HepG2 (cell line): ENCODE data around the gene TM2D1. TPM values are rescaled to one million over a fixed set of nuclear protein-coding genes. Genes with fewer than 3 reads are reported as not detected.

Experiments
- CREM ChIP-seq, 2 experiments: sonication (generic) in 1 of 2; formaldehyde crosslinking in 1 of 2; IDR thresholded peaks; 2 replicates each; pipeline versions ENCODE4 v1.4.0 to v1.6.1; 2016 to 2020; ENCODE audit warnings: antibody characterized with exemption in 1 of 2, mild to moderate bottlenecking in 1 of 2, missing genetic modification reagents in 1 of 2
- HOXA3 ChIP-seq: sonication (generic); formaldehyde crosslinking; IDR thresholded peaks from 2 replicates; pipeline ENCODE4 v1.5.0; 2020; ENCODE audit warnings: missing genetic modification reagents
- MIER3 ChIP-seq: IDR thresholded peaks from 2 replicates; pipeline ENCODE4 v1.6.1; 2016; ENCODE audit warnings: missing compliant biosample characterization, borderline replicate concordance
- MYNN ChIP-seq: sonication (generic); formaldehyde crosslinking; IDR thresholded peaks from 2 replicates; pipeline ENCODE4 v1.4.0; 2020; ENCODE audit warnings: mild to moderate bottlenecking, low read depth, missing genetic modification reagents
- THAP11 ChIP-seq: IDR thresholded peaks from 2 replicates; pipeline ENCODE4 v1.6.1; 2016; ENCODE audit warnings: missing biosample characterization, missing genetic modification reagents
- XRCC5 ChIP-seq: fragments of 200-400 bp; formaldehyde crosslinking; optimal IDR thresholded peaks from 2 replicates; pipeline ENCODE3; 2017; ENCODE audit warnings: mild to moderate bottlenecking, low read length
- ZFP36L2 ChIP-seq: sonication (generic); formaldehyde crosslinking; IDR thresholded peaks from 2 replicates; pipeline ENCODE4 v1.4.0; 2020; ENCODE audit warnings: missing genetic modification reagents
- ZNF101 ChIP-seq: sonication (generic); formaldehyde crosslinking; IDR thresholded peaks from 2 replicates; pipeline ENCODE4 v1.4.0; 2020; ENCODE audit warnings: mild to moderate bottlenecking, low read depth, missing genetic modification reagents, borderline replicate concordance
- ZNF264 ChIP-seq: sonication (generic); formaldehyde crosslinking; IDR thresholded peaks from 2 replicates; pipeline ENCODE4 v1.4.0; 2020; ENCODE audit warnings: missing genetic modification reagents
- ZNF343 ChIP-seq: sonication (generic); formaldehyde crosslinking; IDR thresholded peaks from 2 replicates; pipeline ENCODE4 v1.4.0; 2020; ENCODE audit warnings: mild to moderate bottlenecking, missing genetic modification reagents
- ZNF468 ChIP-seq: sonication (generic); formaldehyde crosslinking; IDR thresholded peaks from 2 replicates; pipeline ENCODE4 v1.8.0; 2022; ENCODE audit warnings: mild to moderate bottlenecking, moderate library complexity, missing genetic modification reagents
- ZNF530 ChIP-seq: sonication (generic); formaldehyde crosslinking; IDR thresholded peaks from 2 replicates; pipeline ENCODE4 v1.5.0; 2020; ENCODE audit warnings: low read depth, mild to moderate bottlenecking, missing genetic modification reagents
- ZNF550 ChIP-seq: sonication (generic); formaldehyde crosslinking; IDR thresholded peaks from 2 replicates; pipeline ENCODE4 v1.4.0; 2020; ENCODE audit warnings: mild to moderate bottlenecking, missing genetic modification reagents, borderline replicate concordance
- ZNF737 ChIP-seq: sonication (generic); formaldehyde crosslinking; IDR thresholded peaks from 2 replicates; pipeline ENCODE4 v1.5.0; 2020; ENCODE audit warnings: missing genetic modification reagents, mild to moderate bottlenecking, borderline replicate concordance
- ZNF776 ChIP-seq: sonication (generic); formaldehyde crosslinking; IDR thresholded peaks from 2 replicates; pipeline ENCODE4 v1.4.0; 2020; ENCODE audit warnings: mild to moderate bottlenecking, missing genetic modification reagents
- ZNF790 ChIP-seq: sonication (generic); formaldehyde crosslinking; IDR thresholded peaks from 2 replicates; pipeline ENCODE4 v1.8.0; 2022; ENCODE audit warnings: missing genetic modification reagents, mild to moderate bottlenecking, borderline replicate concordance
- ZNF879 ChIP-seq: sonication (generic); formaldehyde crosslinking; IDR thresholded peaks from 2 replicates; pipeline ENCODE4 v1.8.1; 2023; ENCODE audit warnings: missing genetic modification reagents
- ZSCAN9 ChIP-seq: IDR thresholded peaks from 2 replicates; pipeline ENCODE4 v1.6.1; 2016; ENCODE audit warnings: borderline replicate concordance
- polyA plus RNA-seq, 8 experiments: library from polyadenylated mRNA; depleted of rRNA in 3 of 8; stranded (reverse) in 7 of 8; unstranded in 1 of 8; fragments of >200 nt; fragmentation: Illumina TruSeq in 4 of 8; extraction: Trizol in 4 of 8; gene quantifications; 2 replicates each; pipeline versions ENCODE4 v1.2.1 to v1.2.3, GENCODE V29; 2011 to 2016; ENCODE audit warnings: low read depth in 4 of 8, missing spikeins in 1 of 8, mixed read lengths in 1 of 8; ENCODE audit not compliant: insufficient read depth in 1 of 8
- total RNA-seq, 5 experiments: library from RNA; depleted of rRNA; stranded (reverse); fragments of >200 nt; fragmentation: Illumina TruSeq; extraction: Trizol; gene quantifications; 2 replicates each; pipeline ENCODE4 v1.2.3, GENCODE V29; 2016; ENCODE audit warnings: low read depth in 1 of 5
- TF ChIP-seq, protein P1 (sequence below), 2 experiments: sonication (generic) in 1 of 2; formaldehyde crosslinking in 1 of 2; IDR thresholded peaks; 2 replicates each; pipeline versions ENCODE4 v1.4.0 to v1.6.1; 2016 to 2020; ENCODE audit warnings: borderline replicate concordance in 1 of 2, low read depth in 1 of 2, mild to moderate bottlenecking in 1 of 2, missing genetic modification reagents in 1 of 2
- TF ChIP-seq, protein P2 (sequence below): sonication (generic); formaldehyde crosslinking; IDR thresholded peaks from 2 replicates; pipeline ENCODE4 v1.5.0; 2020; ENCODE audit warnings: missing genetic modification reagents
- TF ChIP-seq, protein P3 (sequence below): sonication (generic); formaldehyde crosslinking; IDR thresholded peaks from 2 replicates; pipeline ENCODE4 v1.4.0; 2020; ENCODE audit warnings: missing genetic modification reagents, mild to moderate bottlenecking, borderline replicate concordance

The TM2D1 gene
- total and polyA plus RNA-seq, 2 of the 13 experiments (the other 11 are each of a cell fraction or from before 2014, with no cell fraction given), result 26.6 to 49.0 TPM

DNA sequence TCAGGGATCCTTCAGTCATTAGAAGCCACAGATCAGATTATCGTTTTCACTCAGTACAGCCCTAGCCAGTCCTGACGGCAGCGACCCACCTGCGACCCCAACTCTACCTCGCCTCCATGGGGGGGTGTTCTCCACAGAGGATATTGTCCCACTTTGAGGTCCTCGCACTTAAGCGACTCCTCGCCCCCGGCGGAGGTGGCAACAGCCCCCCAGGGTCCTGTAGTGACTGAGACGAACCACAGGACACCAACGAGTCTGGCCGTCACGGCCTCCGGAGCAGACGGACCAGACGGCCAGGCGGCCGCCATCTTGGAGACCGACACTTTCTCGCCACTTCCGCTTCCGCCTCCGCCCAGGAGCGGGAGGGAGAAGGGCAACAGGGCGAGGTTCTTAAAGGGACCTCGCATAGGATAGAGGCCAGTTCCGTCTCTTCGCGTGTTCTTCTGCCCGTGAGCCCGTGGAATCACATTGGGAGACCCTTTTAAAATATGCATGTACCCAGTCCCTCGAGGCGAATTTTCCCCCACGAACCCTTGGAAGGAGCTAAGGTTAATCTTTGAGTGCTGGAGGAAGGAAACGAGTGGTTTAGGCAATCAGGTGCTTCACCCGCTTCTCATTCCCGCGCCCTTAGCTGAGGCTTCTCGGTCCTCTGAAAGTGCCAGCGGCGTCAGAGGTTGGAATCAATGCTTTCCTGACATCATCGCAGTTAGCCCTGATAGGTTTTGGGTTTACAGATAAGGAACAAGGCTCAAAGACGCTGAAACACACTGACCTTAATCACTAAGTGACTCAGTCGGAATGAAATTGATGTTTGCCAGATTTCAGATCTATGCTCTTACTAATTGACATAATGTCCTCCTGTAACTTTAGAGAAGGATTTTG lies at the start of gene TM2D1 (continued):
- TF ChIP-seq ZNF530, result no peak
- peak; percentile 88; the same call in 1 of the 2 replicates for TF ChIP-seq ZNF550 (CRISPR knock-in tag)
- TF ChIP-seq, protein P1, sequence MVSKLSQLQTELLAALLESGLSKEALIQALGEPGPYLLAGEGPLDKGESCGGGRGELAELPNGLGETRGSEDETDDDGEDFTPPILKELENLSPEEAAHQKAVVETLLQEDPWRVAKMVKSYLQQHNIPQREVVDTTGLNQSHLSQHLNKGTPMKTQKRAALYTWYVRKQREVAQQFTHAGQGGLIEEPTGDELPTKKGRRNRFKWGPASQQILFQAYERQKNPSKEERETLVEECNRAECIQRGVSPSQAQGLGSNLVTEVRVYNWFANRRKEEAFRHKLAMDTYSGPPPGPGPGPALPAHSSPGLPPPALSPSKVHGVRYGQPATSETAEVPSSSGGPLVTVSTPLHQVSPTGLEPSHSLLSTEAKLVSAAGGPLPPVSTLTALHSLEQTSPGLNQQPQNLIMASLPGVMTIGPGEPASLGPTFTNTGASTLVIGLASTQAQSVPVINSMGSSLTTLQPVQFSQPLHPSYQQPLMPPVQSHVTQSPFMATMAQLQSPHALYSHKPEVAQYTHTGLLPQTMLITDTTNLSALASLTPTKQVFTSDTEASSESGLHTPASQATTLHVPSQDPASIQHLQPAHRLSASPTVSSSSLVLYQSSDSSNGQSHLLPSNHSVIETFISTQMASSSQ (IDR thresholded peaks at IDR 0.05; ENCODE audit: low read depth), result no peak
- TF ChIP-seq, protein P1 (CRISPR knock-in tag; IDR thresholded peaks at IDR 0.05; ENCODE audit: borderline replicate concordance), result peak; percentile 61; the same call in 1 of the 2 replicates
- peak; percentile 78 for TF ChIP-seq CREM (IDR thresholded peaks at IDR 0.05)
- no peak for TF ChIP-seq CREM (CRISPR knock-in tag; IDR thresholded peaks at IDR 0.05)
- peak; percentile 94 for TF ChIP-seq ZNF776 (CRISPR knock-in tag)
- TF ChIP-seq ZNF101 (CRISPR knock-in tag), result no peak
- 0 out of 2 replicates have a peak, but pooled peaks have one; percentile 77 for TF ChIP-seq ZFP36L2 (CRISPR knock-in tag)
- TF ChIP-seq, protein P2, sequence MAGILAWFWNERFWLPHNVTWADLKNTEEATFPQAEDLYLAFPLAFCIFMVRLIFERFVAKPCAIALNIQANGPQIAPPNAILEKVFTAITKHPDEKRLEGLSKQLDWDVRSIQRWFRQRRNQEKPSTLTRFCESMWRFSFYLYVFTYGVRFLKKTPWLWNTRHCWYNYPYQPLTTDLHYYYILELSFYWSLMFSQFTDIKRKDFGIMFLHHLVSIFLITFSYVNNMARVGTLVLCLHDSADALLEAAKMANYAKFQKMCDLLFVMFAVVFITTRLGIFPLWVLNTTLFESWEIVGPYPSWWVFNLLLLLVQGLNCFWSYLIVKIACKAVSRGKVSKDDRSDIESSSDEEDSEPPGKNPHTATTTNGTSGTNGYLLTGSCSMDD (CRISPR knock-in tag), result no peak
- TF ChIP-seq, protein P3, sequence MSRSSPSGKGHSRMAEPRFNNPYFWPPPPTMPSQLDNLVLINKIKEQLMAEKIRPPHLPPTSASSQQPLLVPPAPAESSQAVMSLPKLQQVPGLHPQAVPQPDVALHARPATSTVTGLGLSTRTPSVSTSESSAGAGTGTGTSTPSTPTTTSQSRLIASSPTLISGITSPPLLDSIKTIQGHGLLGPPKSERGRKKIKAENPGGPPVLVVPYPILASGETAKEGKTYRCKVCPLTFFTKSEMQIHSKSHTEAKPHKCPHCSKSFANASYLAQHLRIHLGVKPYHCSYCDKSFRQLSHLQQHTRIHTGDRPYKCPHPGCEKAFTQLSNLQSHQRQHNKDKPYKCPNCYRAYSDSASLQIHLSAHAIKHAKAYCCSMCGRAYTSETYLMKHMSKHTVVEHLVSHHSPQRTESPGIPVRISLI, result peak; percentile 43; the same call in 1 of the 2 replicates
- peak; percentile 90 for TF ChIP-seq THAP11 (CRISPR knock-in tag)
- no peak for TF ChIP-seq ZNF879 (CRISPR knock-in tag)
- no peak for TF ChIP-seq ZNF737 (CRISPR knock-in tag)
- TF ChIP-seq XRCC5, result peak; percentile 47
- no peak for TF ChIP-seq ZNF264 (CRISPR knock-in tag)
- TF ChIP-seq ZNF343 (CRISPR knock-in tag), result peak; percentile 39; the same call in 1 of the 2 replicates
- TF ChIP-seq MYNN (CRISPR knock-in tag), result no peak
- TF ChIP-seq ZSCAN9, result peak; percentile 83
- TF ChIP-seq ZNF468 (CRISPR knock-in tag), result 0 out of 2 replicates have a peak, but pooled peaks have one; percentile 70
- TF ChIP-seq MIER3 (CRISPR knock-in tag), result peak; percentile 53; the same call in 1 of the 2 replicates
- TF ChIP-seq HOXA3 (CRISPR knock-in tag), result peak; percentile 94
- no peak for TF ChIP-seq ZNF790 (CRISPR knock-in tag)
